Measurements from ENCODE around the gene SLC16A6. TPM values are rescaled to one million over a fixed set of nuclear protein-coding genes. Genes with fewer than 3 reads are reported as not detected.
"Not testable (repeated sequence)": the region's sequence is repeated elsewhere in the genome, so short reads cannot be mapped to it uniquely, and the experiment has no call there.

Gene SLC16A6
- polyA plus RNA-seq, 4 donors = 0.33 to 1.3 (median 0.63) TPM

- no peak for DNase-seq (ENCODE audit: low read depth in 4 of 4, low spot score in 3 of 4)
Measured at GRCh38 chr17:68315930-68316329, 25.0 kb upstream of the SLC16A6 start.

DNA sequence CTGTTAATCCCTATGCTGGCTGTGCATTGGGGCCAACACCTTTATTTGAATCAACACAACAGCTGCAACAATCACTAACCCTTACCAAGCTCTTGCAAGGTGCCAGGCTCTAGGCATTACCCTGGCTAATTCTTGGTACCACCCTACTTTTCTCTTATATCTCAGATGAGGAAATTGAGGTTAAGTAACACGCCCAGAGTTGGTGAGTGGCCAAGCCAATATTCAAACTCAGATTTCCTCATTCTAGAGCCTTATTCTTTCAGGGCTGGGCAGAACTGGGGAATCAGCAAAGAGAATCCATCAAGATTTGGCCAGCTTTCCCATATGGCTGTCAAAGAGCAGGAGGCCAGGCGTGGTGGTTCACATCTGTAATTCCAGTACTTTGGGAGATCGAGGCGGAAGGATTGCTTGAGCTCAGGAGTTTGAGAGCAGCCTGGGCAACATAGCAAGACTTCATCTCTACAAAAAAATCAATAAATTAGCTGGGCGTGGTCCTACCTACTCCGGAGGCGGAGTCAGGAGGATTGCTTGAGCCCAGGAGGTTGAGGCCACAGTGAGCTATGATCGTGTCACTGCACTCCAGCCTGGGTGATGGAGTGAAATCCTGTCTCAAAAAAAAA, 24.1 kb upstream of the SLC16A6 start:
- DNase-seq (ENCODE audit: low read depth in 4 of 4, low spot score in 3 of 4) = no peak

- no peak for DNase-seq (ENCODE audit: low read depth in 4 of 4, low spot score in 3 of 4)
Measured at GRCh38 chr17:68310152-68310551, 19.2 kb upstream of the SLC16A6 start.

GRCh38 chr17:68309066-68309670, 18.2 kb upstream of the SLC16A6 start:
- not testable (repeated sequence) for DNase-seq (ENCODE audit: low read depth in 4 of 4, low spot score in 3 of 4)

DNA sequence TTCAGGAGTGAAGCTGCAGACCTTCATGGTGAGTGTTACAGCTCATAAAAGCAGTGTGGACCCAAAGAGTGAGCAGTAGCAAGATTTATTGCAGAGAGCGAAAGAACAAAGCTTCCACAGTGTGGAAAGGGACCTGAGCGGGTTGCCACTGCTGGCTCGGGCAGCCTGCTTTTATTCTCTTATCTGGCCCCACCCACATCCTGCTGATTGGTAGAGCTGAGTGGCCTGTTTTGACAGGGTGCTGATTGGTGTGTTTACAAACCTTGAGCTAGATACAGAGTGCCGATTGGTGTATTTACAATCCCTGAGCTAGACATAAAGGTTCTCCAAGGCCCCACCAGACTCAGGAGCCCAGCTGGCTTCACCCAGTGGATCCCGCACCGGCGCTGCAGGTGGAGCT, 17.6 kb upstream of the SLC16A6 start:
- not testable (repeated sequence) for DNase-seq (ENCODE audit: low read depth in 4 of 4, low spot score in 3 of 4)

DNA sequence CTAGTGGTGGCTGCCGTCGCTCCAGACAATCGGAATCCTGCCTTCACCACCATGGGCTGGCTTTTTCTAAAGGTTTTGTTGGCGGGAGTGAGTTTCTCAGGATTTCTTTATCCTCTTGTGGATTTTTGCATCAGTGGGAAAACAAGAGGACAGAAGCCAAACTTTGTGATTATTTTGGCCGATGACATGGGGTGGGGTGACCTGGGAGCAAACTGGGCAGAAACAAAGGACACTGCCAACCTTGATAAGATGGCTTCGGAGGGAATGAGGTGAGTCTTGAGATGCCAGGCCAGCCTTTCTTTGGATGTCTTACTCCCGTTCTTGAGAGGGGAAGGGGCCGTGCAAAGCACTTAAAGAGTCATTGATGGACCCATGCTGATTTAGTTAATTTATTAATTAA, 16.5 kb upstream of the SLC16A6 start:
- no peak for DNase-seq (ENCODE audit: low read depth in 4 of 4, low spot score in 3 of 4)

DNA sequence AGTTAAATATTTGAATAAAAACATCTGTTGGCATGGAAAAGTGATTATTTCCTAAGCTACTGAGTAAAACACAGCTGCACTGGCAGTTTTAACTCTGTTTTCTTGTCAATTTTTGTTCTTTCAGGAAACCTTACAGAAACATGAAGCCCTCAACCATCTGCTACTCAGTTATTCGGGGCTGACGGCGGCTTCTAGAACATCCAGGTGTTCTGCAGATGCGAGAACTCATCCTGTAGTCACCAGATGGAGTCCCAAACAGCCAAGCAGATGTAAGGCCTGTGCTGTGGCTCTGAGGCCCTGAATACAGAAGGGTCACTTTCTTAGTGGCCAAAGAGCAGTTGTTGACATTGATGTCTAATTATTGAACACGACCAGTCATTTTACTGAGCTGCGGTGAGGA, 15.9 kb upstream of the SLC16A6 start:
- no peak for DNase-seq (ENCODE audit: low read depth in 4 of 4, low spot score in 3 of 4)

GRCh38 chr17:68305142-68305541, 14.2 kb upstream of the SLC16A6 start:
- DNase-seq (ENCODE audit: low read depth in 4 of 4, low spot score in 3 of 4) = no peak

GRCh38 chr17:68304706-68305105, 13.8 kb upstream of the SLC16A6 start:
- DNase-seq (ENCODE audit: low read depth in 4 of 4, low spot score in 3 of 4) = no peak

GRCh38 chr17:68302666-68303065, 11.7 kb upstream of the SLC16A6 start:
- DNase-seq (ENCODE audit: low read depth in 4 of 4, low spot score in 3 of 4) = no peak

DNA sequence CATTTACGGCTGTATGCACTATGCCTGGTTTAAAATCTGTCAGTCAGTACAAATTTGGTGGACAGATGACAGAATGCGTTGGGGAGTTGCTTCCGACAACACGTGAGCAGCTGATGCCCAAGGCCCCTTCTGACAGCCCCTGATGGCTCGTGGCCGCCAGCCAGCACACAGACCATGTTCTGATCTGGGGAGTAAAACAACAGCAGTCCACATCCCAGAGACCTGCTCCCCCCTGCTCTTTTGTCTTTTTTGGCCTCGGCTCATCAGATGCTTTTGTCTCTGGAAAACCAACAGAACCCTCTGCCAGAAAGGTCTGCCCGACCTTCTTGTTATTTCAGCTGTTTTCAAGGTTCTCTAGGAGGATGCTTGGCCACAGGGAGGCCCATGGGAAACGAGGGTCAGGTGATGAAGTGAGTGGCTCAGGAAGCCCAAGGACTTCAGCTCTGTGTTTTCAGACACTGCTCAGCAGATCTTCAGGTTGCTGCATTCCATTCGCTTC, 11.2 kb upstream of the SLC16A6 start:
- no peak for DNase-seq (ENCODE audit: low read depth in 4 of 4, low spot score in 3 of 4)

GRCh38 chr17:68301438-68301959, 10.6 kb upstream of the SLC16A6 start:
- no peak for DNase-seq (ENCODE audit: low read depth in 4 of 4, low spot score in 3 of 4)

DNA sequence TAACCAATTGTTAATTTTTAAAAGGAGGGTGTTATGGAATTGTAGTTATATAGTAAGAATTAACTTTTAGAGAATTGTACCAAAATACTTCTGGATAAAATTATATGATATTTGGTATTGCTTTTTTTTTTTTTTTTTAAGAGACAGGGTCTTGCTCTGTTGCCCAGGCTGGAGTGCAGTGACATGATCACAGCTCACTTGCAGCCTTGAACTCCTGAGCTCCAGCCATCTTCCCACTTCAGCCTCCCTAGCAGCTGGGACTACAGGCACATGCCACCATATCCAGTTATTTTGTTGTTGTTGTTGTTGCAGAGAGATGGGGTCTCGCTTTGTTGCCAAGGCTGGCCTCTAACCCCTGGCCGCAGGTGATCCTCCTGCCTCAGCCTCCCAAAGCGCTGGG, 8.9 kb upstream of the SLC16A6 start:
- DNase-seq (ENCODE audit: low read depth in 4 of 4, low spot score in 3 of 4) = no peak

DNA sequence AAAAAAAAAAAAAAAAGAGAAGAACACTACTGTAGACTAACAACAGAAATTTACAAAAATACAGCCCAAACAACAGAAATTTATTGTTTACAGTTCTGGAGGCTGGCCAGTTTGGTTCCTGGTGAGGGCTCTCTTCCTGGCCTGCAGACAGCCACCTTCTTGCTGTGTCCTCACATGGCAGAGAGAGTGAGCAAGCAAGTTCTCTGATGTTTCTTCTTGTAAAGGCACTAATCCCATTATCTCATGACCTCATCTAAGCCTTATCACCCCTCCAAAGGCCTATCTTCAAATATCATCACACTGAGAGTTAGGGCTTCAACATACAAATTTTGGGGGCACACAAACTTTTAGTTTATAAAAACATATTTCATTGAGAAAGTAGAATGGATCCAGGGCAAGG, 7.7 kb upstream of the SLC16A6 start:
- DNase-seq (ENCODE audit: low read depth in 4 of 4, low spot score in 3 of 4) = no peak

DNA sequence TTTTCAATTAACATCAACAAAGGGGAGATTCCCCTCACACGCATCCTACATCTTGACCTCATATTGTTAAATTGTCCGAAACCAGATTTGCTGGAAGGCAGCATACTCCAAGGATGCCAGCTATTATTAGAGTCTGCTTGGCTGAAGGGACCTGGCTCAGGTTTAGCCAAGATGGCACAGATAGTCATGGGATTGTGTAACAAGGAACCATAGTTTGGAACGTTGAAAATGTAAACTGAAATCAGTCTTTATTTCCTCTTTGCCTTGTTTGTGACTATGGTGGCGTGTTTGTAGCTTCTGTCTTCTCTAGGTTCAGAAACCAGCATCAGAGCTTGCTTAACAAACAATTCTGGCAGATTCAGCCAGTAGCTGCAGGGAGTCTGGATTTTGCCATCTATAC, 6.3 kb upstream of the SLC16A6 start:
- DNase-seq (ENCODE audit: low read depth in 4 of 4, low spot score in 3 of 4) = no peak

DNA sequence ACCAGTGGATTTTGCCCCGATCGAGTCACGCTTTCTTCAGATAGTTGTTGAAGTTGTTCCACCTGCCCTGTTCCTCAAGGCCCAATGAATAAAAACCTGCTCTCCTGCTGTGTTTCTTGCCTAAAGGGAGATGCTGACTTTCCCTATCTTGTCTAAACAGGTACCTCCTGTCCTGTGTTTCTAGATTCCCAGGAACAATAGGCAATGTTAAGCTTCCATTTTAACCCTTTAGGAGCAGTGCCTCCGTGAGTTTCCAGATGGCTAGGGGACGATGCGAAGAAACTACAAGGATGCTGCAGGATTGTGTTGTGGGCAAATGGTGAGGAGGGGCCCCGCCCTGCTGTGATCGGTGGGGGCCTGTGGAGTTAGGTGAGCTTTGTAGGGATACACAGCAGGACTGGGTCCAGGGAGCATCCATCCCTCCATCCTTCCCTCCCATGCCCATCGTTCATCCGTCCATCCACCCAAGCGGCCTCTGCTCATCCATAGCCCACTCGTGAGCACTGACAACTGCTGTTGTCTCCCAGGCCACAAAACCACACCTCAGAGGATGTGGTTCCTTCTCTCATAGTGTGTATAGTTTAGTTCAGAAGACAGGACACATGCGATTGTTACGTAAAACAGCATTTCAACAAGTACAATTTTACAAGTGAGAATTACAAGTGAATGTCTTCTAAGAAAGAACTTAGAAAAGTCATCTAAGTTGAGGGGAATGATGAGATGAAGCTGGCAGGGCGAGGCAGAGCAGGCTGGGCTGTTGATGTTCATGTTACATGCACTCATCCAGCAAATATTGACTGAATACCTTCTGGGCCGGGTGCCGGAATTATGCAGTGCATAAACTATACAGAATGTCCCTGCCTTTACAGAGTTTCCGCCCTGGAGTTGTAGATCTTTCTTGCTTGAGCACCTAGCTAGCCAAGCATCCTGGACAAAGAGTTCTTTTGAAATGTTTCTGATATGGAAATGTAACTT, 5.6 kb upstream of the SLC16A6 start:
- no peak for DNase-seq (ENCODE audit: low read depth in 4 of 4, low spot score in 3 of 4)

- no peak for DNase-seq (ENCODE audit: low read depth in 4 of 4, low spot score in 3 of 4)
Measured at GRCh38 chr17:68295086-68295485, 4.2 kb upstream of the SLC16A6 start.

GRCh38 chr17:68294617-68295016, 3.7 kb upstream of the SLC16A6 start:
- no peak for DNase-seq (ENCODE audit: low read depth in 4 of 4, low spot score in 3 of 4)

DNA sequence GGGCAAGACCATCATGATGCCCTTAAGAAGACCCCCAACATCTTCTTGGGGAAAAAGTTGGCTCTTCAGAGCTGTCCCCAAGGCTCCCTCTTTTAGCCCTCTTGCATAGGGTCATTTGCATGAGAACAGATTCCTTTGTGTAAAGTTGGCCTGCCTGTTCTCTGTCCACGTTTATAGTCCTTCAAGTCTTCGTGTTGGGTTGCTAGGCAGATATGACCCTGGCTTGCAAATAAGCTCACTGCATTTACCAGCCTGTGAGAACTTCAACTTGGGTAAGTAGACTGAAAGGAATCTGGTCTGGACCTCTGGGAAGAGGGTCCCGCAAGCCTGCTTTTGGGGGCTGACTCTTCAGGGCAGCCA, 3.2 kb upstream of the SLC16A6 start:
- no peak for DNase-seq (ENCODE audit: low read depth in 4 of 4, low spot score in 3 of 4)

DNA sequence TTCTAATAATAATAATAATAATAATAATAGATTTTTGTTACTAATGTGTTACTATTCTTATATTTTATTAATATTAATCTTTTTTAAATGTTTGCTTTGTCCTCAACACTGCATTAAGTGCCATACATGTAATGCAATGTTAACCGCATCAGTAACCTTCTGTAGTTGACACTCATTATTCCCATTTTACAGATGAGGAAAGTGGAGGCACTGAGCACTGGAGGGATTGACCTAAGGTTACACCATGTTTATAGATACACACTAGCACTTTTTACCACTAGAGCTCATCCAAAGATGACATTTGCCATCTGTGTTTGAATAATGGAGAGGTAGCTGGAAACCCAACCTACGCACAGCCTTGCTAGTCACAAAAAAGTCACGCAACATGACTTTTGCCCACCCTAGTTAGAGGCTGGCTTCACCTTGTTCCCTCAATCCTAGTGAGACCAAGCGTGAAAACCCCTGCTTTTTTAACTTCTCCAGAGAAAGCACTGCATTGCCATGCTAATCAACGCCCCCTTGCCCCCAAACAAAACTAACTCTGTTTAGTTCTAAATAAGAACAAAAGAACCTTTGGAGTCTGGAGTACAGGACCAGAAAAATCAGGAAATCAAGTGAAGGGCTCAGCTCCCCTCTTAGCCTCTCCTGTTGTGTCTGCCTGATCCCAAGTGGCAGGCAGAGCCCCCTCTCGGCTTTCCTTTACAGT, 2.7 kb upstream of the SLC16A6 start:
- DNase-seq (ENCODE audit: low read depth in 4 of 4, low spot score in 3 of 4) = no peak

DNA sequence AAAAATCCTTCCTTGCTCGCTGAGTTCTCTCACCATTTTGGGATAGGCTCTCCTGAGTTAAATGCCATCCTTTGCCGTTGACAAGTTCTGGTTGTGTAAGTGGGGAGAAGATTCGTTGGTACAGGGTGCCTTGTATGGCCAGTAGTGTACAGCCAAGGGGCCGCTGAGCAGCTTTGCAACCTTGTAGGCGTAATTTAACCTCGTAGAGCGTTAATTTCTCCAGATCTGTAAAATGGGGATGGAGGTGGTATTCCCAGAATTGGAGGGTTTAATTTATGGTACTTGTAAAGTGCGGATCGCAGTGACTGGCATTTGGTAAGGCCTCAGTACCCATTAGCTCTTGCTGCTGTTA, 1.7 kb upstream of the SLC16A6 start:
- DNase-seq (ENCODE audit: low read depth in 4 of 4, low spot score in 3 of 4) = no peak
